ENCODE data around the gene PTPN22.
A peak's percentile ranks its signal among the peaks of the same experiment; 100 is the strongest.

The PTPN22 gene

GRCh38 chr1:113818578-113818977 lies 52.9 kb downstream of the PTPN22 start:
- POLR2A ChIA-PET: no interaction called here
- no peak for DNase-seq (ENCODE audit: extremely low spot score)
- CTCF ChIA-PET: no interaction called here
- TF ChIP-seq ELF4 (IDR thresholded peaks at IDR 0.05) (no peak), FOXK2 (IDR thresholded peaks at IDR 0.05) (no peak), ARNT (IDR thresholded peaks at IDR 0.05) (no peak)

- DNase-seq (ENCODE audit: extremely low spot score): no peak
- TF ChIP-seq L3MBTL2 (conservative IDR thresholded peaks at IDR 0.05) (no peak), ELF4 (IDR thresholded peaks at IDR 0.05) (no peak), FOXM1 (IDR thresholded peaks at IDR 0.05; ENCODE audit: borderline replicate concordance) (no peak), FOXK2 (IDR thresholded peaks at IDR 0.05) (no peak), TARDBP (IDR thresholded peaks at IDR 0.05) (no peak), SP1 (IDR thresholded peaks at IDR 0.05) (no peak), ZNF384 (IDR thresholded peaks at IDR 0.05) (no peak), HDGF (IDR thresholded peaks at IDR 0.05; ENCODE audit: borderline replicate concordance) (no peak), SUZ12 (IDR thresholded peaks at IDR 0.05) (no peak), PKNOX1 (IDR thresholded peaks at IDR 0.05) (no peak), ARNT (IDR thresholded peaks at IDR 0.05) (no peak), NFRKB (IDR thresholded peaks at IDR 0.05) (no peak), FOXA1 (IDR thresholded peaks at IDR 0.05) (no peak), LEF1 (IDR thresholded peaks at IDR 0.05; ENCODE audit: borderline replicate concordance) (no peak), BHLHE40 (IDR thresholded peaks at IDR 0.05; ENCODE audit: borderline replicate concordance) (no peak), CTBP1 (IDR thresholded peaks at IDR 0.05; ENCODE audit: borderline replicate concordance) (no peak)
- CTCF ChIA-PET: interaction anchor here (1.5 kb wide), 1 partner anchor 22 kb away, joined by 3 read pairs; no protein-coding TSS in a partner anchor
- POLR2A ChIA-PET: interaction anchor here (1.8 to 2.6 kb wide), 3 partner anchors 10 to 91 kb away, joined by 7 to 11 read pairs (median 11); partner anchors contain the start of gene AP4B1
Measured at GRCh38 chr1:113813218-113813617, 58.3 kb downstream of the PTPN22 start.

- ChIA-PET POLR2A (interaction anchor here (0.6 to 2.6 kb wide), 11 partner anchors 9 to 666 kb away, joined by 3 to 31 read pairs (median 7); partner anchors contain the start of genes AP4B1, HIPK1 and PHTF1), CTCF (interaction anchor here (1.5 kb wide), 1 partner anchor 23 kb away, joined by 3 read pairs; no protein-coding TSS in a partner anchor)
- TF ChIP-seq PKNOX1 (IDR thresholded peaks at IDR 0.05) (no peak), L3MBTL2 (conservative IDR thresholded peaks at IDR 0.05) (peak; percentile 44; the same call in 1 of the 2 replicates), SP1 (IDR thresholded peaks at IDR 0.05) (no peak), TARDBP (IDR thresholded peaks at IDR 0.05) (no peak), SUZ12 (IDR thresholded peaks at IDR 0.05) (no peak), LEF1 (IDR thresholded peaks at IDR 0.05; ENCODE audit: borderline replicate concordance) (no peak), BHLHE40 (IDR thresholded peaks at IDR 0.05; ENCODE audit: borderline replicate concordance) (no peak)
- DNase-seq (ENCODE audit: extremely low spot score): peak; percentile 35
Measured at GRCh38 chr1:113812661-113813135, 58.8 kb downstream of the PTPN22 start.

- ChIA-PET POLR2A (interaction anchor here (0.6 to 2.6 kb wide), 11 partner anchors 8 to 665 kb away, joined by 3 to 31 read pairs (median 7); partner anchors contain the start of genes AP4B1, HIPK1 and PHTF1), CTCF (interaction anchor here (0.7 to 1.5 kb wide), 2 partner anchors 23 to 128 kb away, joined by 3 to 4 read pairs; no protein-coding TSS in a partner anchor)
- TF ChIP-seq BHLHE40 (IDR thresholded peaks at IDR 0.05; ENCODE audit: borderline replicate concordance) (no peak), FOXK2 (IDR thresholded peaks at IDR 0.05) (no peak), ELF4 (IDR thresholded peaks at IDR 0.05) (peak; percentile 88), TARDBP (IDR thresholded peaks at IDR 0.05) (no peak), FOXM1 (IDR thresholded peaks at IDR 0.05; ENCODE audit: borderline replicate concordance) (peak; percentile 80; the same call in 1 of the 2 replicates), LEF1 (IDR thresholded peaks at IDR 0.05; ENCODE audit: borderline replicate concordance) (no peak), L3MBTL2 (conservative IDR thresholded peaks at IDR 0.05) (peak; percentile 95), PKNOX1 (IDR thresholded peaks at IDR 0.05) (peak; percentile 61), NFRKB (IDR thresholded peaks at IDR 0.05) (no peak)
Measured at GRCh38 chr1:113811888-113812660, 59.4 kb downstream of the PTPN22 start, which contains the start of gene RSBN1. Gene RSBN1 (minus strand): TSS chr1:113812476. CDS start chr1:113812412, 64 bp downstream.

GRCh38 chr1:113811156-113811887 lies 60.2 kb downstream of the PTPN22 start:
- CTCF ChIA-PET: interaction anchor here (0.7 to 0.8 kb wide), 2 partner anchors 129 to 739 kb away, joined by 3 to 4 read pairs; no protein-coding TSS in a partner anchor
- peak; percentile 10 for DNase-seq (ENCODE audit: extremely low spot score)
- TF ChIP-seq FOXK2 (IDR thresholded peaks at IDR 0.05) (no peak), CTBP1 (IDR thresholded peaks at IDR 0.05; ENCODE audit: borderline replicate concordance) (no peak), ZNF384 (IDR thresholded peaks at IDR 0.05) (no peak), SUZ12 (IDR thresholded peaks at IDR 0.05) (no peak), ELF4 (IDR thresholded peaks at IDR 0.05) (no peak), HDGF (IDR thresholded peaks at IDR 0.05; ENCODE audit: borderline replicate concordance) (no peak), SP1 (IDR thresholded peaks at IDR 0.05) (no peak), TARDBP (IDR thresholded peaks at IDR 0.05) (no peak), LEF1 (IDR thresholded peaks at IDR 0.05; ENCODE audit: borderline replicate concordance) (no peak), L3MBTL2 (conservative IDR thresholded peaks at IDR 0.05) (no peak), PKNOX1 (IDR thresholded peaks at IDR 0.05) (no peak), ARNT (IDR thresholded peaks at IDR 0.05) (no peak), NFRKB (IDR thresholded peaks at IDR 0.05) (no peak), FOXA1 (IDR thresholded peaks at IDR 0.05) (no peak), BHLHE40 (IDR thresholded peaks at IDR 0.05; ENCODE audit: borderline replicate concordance) (no peak)
- POLR2A ChIA-PET: interaction anchor here (1.9 to 2.6 kb wide), 4 partner anchors 49 to 118 kb away, joined by 8 to 31 read pairs (median 14); partner anchors contain the start of genes AP4B1, HIPK1 and PHTF1

More at GRCh38 chr1:113811888-113812660, 59.4 kb downstream of the PTPN22 start, which contains the start of gene RSBN1:
- peak; percentile 96 for DNase-seq (ENCODE audit: extremely low spot score)
